Glutamatergic neuron (in vitro differentiated cells): ENCODE data around the gene GAPVD1. TPM values are rescaled to one million over a fixed set of nuclear protein-coding genes. Genes with fewer than 3 reads are reported as not detected.

Experiments
- DNase-seq: peaks from one replicate; pipeline ENCODE4 v3.0.0; 2022
- H3K27ac Mint-ChIP-seq: one replicate; pipeline ENCODE4 v1.8.0; 2020; ENCODE audit warnings: mild to moderate bottlenecking, mixed read lengths, inconsistent platforms; ENCODE audit not compliant: unreplicated experiment
- H3K27me3 Mint-ChIP-seq: one replicate; pipeline ENCODE4 v1.8.0; 2020; ENCODE audit warnings: mild to moderate bottlenecking, moderate library complexity, mixed read lengths, inconsistent platforms; ENCODE audit not compliant: unreplicated experiment
- H3K36me3 Mint-ChIP-seq: one replicate; pipeline ENCODE4 v1.8.0; 2020; ENCODE audit warnings: mild to moderate bottlenecking, mixed read lengths, inconsistent platforms; ENCODE audit not compliant: unreplicated experiment
- H3K4me1 Mint-ChIP-seq: one replicate; pipeline ENCODE4 v1.8.0; 2020; ENCODE audit warnings: mild to moderate bottlenecking, low read depth, mixed read lengths, inconsistent platforms; ENCODE audit not compliant: unreplicated experiment
- H3K4me3 Mint-ChIP-seq: one replicate; pipeline ENCODE4 v1.8.0; 2020; ENCODE audit warnings: mild to moderate bottlenecking, mixed read lengths, inconsistent platforms; ENCODE audit not compliant: unreplicated experiment
- H3K9me3 Mint-ChIP-seq: one replicate; pipeline ENCODE4 v1.8.0; 2020; ENCODE audit warnings: mild to moderate bottlenecking, moderate library complexity, mixed read lengths, inconsistent platforms; ENCODE audit not compliant: unreplicated experiment
- CTCF ChIP-seq: fragments of 200-600 bp; sonication (generic); IDR thresholded peaks from one replicate; pipeline ENCODE4 v1.5.0; 2021; ENCODE audit not compliant: partially characterized antibody, unreplicated experiment
- total RNA-seq: library from RNA; stranded (reverse); fragmentation: NEBNext Ultra II Directional; extraction: Animal tissue kit (Norgen Biotek cat#: 25700); gene quantifications from one replicate; pipeline ENCODE4 v1.2.1, GENCODE V29; 2021; ENCODE audit not compliant: unreplicated experiment

The GAPVD1 gene
- total RNA-seq, 1 donor from 2014 or later, result 59.2 TPM

DNA sequence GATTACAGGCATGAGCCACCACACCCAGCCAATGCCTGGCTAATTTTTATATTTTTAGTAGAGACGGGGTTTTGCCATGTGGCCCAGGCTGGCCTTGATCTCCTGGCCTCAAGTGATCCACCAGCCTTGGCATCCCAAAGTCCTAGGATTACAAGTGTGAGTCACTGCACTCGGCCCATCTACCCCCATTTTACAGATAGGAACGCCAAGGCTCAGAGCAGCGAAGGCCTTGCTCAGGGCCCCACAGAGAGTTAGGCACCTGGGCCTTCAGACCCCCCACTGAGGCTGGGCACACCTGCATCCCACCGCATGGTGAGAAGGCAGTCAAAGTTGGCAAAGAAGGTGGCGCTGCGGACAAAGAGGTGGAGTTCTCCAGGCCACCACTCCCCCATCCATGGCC lies 143.1 kb downstream of the GAPVD1 start:
- TF ChIP-seq CTCF, result no peak
- H3K27ac Mint-ChIP-seq, result no peak overlapping the region
- H3K4me1 Mint-ChIP-seq, result peaks cover 6% of the 10 kb centered on the region
- peaks cover 11% of the 10 kb centered on the region for H3K27me3 Mint-ChIP-seq
- no peak overlapping the region for H3K4me3 Mint-ChIP-seq
- H3K36me3 Mint-ChIP-seq, result peaks cover 9% of the 10 kb centered on the region
- no peak for DNase-seq
- peaks cover 8% of the 10 kb centered on the region for H3K9me3 Mint-ChIP-seq

DNA sequence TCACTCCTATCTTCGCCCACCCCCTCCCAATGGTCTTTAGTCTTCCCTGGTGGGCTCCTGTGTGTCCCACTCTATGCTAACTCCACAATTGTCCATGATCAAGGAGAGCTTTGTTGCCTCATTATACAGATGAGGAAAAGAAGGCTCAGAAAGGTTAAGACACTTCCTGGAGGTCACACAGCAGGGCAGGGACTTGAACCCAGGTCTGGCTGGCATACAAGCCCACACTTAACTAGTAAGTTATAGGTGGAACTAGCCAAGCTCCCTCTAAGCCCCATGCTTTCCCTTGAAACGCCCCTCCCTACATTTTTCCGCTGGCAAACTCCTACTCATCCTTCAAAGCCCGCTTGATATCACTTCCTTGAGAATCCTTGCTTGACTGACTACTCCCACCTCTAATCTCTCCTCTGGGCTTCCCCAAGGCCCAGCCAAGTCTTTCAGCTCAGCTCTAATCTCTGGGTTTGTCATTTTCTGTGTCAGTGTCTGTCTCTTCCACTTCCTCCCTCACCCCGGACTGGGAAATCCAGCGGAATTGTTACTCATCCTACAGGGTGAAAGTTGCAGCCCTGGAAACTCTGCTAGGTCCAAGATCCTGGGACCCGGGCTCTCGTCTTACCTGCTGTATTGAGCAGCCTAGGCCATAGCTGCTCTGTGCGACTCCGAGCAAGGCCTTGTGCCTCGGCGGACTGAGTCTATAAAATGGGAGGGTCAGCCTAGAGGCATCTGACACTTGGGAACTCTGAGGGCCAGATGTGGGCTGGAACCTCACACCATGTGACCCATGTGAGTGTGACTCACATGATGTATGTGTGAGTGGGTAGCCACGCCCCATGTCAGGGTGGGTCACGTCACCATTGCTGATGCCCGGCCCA lies 144.5 kb downstream of the GAPVD1 start:
- no peak for TF ChIP-seq CTCF
- Mint-ChIP-seq H3K27me3 (peaks cover 14% of the 10 kb centered on the region), H3K9me3 (peaks cover 10% of the 10 kb centered on the region), H3K36me3 (peaks cover 15% of the 10 kb centered on the region), H3K4me1 (peaks cover 11% of the 10 kb centered on the region), H3K27ac (peak overlapping the region; percentile 31), H3K4me3 (no peak overlapping the region)
- no peak for DNase-seq

GRCh38 chr9:125406810-125407087 lies 145.1 kb downstream of the GAPVD1 start:
- Mint-ChIP-seq H3K9me3 (peaks cover 10% of the 10 kb centered on the region), H3K27ac (no peak overlapping the region), H3K4me3 (no peak overlapping the region), H3K27me3 (peaks cover 14% of the 10 kb centered on the region), H3K4me1 (peaks cover 11% of the 10 kb centered on the region), H3K36me3 (peaks cover 15% of the 10 kb centered on the region)
- no peak for TF ChIP-seq CTCF
- no peak for DNase-seq

DNA sequence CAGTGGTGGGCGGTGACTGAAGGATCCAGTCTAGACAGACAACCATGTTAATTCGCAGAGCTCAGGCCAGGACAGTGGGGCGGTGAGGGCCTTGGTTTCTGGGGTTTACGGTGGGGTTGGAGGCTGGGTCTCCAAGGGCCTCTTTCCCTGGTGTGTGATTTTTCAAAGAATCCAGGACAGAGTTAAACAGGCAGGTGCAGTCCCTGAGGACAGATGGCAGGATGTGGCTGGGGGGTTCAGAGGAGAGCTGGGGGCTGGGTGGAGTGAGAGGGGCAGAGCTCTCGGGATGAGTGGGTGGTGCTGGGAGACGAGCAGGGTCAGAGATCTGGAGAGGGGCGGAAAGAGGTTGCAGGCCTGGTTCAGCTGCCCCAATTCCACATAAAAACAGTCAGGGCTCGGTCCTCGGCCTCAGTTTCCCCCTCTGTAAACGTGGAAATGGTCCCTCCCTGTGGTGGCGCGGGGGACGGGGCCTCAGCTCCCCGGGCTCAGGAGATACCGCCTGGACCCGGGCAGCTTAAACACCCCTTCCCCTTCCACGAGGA lies 145.9 kb downstream of the GAPVD1 start:
- peaks cover 15% of the 10 kb centered on the region for H3K27me3 Mint-ChIP-seq
- peaks cover 10% of the 10 kb centered on the region for H3K9me3 Mint-ChIP-seq
- TF ChIP-seq CTCF, result no peak
- H3K4me3 Mint-ChIP-seq, result peak overlapping the region; percentile 55
- peaks cover 11% of the 10 kb centered on the region for H3K4me1 Mint-ChIP-seq
- H3K36me3 Mint-ChIP-seq, result peaks cover 15% of the 10 kb centered on the region
- no peak for DNase-seq
- peak overlapping the region; percentile 55 for H3K27ac Mint-ChIP-seq
